ENCODE results near the gene CEP128.

The CEP128 gene

DNA sequence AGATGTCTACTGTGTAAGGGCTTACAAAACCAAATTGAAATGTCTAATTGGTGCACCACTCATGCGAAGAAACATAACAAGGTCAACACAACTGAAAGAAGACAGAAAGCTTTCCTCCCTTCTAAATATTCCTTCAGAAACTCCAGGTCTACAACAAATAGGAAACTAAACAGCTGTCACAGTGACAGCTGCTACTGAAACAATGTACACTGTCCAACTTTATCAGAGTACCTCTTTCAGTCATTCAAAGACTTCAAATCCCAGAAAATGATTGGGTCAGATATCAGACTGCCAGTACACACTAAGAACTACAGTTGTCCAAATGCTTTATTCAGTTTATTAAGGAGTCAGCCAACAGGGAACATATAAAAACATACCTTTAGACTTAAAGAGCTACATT lies 35.2 kb downstream of the CEP128 start:
- DNase-seq (ENCODE audit: low read depth in 2 of 3, low spot score in 1 of 3), result no peak

- DNase-seq (ENCODE audit: low read depth in 2 of 3, low spot score in 1 of 3), result no peak
Observed at GRCh38 chr14:80902608-80903007, 38.9 kb downstream of the CEP128 start.

GRCh38 chr14:80901822-80902221 lies 39.7 kb downstream of the CEP128 start:
- DNase-seq (ENCODE audit: low read depth in 2 of 3, low spot score in 1 of 3), result no peak

DNA sequence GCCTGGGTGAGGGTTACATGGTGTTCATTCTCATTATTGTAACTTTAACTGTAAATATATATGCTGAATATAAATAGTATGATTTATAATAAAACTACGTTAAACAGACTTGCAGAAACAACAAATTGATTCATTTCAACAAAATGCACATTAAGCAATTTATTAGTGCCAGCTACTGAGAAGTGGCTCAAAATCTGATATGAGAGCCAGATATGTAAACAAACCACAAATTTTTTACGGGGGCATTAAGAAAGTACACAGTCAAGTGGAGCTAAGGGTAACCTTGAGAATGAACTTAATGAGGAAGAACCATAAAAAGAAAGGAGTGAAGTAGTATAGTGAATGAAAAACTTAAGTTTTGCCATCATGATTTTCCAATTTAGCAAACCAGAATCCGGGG lies 40.3 kb downstream of the CEP128 start:
- no peak for DNase-seq (ENCODE audit: low read depth in 2 of 3, low spot score in 1 of 3)

- DNase-seq (ENCODE audit: low read depth in 2 of 3, low spot score in 1 of 3), result no peak
Observed at GRCh38 chr14:80872645-80873044, 68.9 kb downstream of the CEP128 start.

DNA sequence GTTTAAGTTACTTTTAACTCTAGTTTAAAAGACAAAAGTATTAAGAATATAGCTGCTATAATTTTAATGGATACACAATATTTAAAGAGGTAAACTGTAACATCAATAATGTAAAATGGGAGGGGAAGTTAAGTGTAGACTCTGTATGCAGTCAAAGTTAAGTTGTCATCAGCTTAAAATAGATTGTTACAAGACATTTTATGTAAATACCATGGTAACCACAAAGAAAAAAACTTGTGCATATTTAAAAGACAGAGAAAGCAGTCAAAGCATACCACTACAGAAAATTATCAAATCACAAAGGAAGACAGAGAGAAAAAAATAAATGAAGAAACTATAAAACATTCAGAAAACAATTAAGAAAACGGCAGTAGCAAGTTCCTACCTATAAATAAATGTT lies 73.3 kb downstream of the CEP128 start:
- no peak for DNase-seq (ENCODE audit: low read depth in 2 of 3, low spot score in 1 of 3)

GRCh38 chr14:80867798-80868197 lies 73.7 kb downstream of the CEP128 start:
- DNase-seq (ENCODE audit: low read depth in 2 of 3, low spot score in 1 of 3), result no peak

DNA sequence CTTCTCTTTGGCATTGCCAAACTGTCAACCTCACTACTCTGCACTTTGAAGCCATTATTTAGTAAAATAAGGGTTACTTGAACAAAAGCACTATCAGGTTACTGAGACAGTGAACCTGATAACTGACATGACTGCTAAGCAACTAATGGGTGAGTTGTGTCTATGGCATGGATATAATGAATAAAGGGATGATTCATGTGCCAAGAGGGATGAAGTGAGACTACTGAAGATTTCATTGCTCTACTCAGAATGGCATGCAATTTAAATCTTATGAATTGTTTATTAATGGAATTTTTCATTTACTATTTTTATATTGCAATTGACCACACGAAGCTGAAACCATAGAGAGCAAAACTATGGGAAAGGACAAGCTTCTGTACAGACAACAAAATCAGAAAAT lies 74.4 kb downstream of the CEP128 start:
- DNase-seq (ENCODE audit: low read depth in 2 of 3, low spot score in 1 of 3), result no peak

DNA sequence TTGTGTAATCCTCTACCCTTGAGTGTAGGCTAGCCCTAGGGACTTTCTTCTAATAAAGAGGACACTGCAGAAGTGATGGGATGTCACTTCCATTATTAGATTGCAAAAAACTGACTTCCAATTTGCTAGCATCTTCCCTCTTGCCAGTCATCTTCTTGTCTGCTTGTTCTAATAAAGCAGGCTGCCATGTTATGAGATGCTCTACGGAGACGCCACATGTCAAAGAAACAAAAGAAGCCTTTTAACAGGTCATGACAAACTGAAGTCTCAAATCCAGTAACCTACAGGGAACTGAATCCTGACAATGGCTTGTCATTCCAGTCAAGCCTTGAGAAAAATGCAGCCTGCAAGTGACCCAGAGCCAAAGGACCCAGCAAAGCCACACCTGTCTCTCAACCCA lies 76.0 kb downstream of the CEP128 start:
- DNase-seq (ENCODE audit: low read depth in 2 of 3, low spot score in 1 of 3), result no peak

- no peak for DNase-seq (ENCODE audit: low read depth in 2 of 3, low spot score in 1 of 3)
Observed at GRCh38 chr14:80862983-80863382, 78.6 kb downstream of the CEP128 start.

- no peak for DNase-seq (ENCODE audit: low read depth in 2 of 3, low spot score in 1 of 3)
Observed at GRCh38 chr14:80862541-80862940, 79.0 kb downstream of the CEP128 start.

DNA sequence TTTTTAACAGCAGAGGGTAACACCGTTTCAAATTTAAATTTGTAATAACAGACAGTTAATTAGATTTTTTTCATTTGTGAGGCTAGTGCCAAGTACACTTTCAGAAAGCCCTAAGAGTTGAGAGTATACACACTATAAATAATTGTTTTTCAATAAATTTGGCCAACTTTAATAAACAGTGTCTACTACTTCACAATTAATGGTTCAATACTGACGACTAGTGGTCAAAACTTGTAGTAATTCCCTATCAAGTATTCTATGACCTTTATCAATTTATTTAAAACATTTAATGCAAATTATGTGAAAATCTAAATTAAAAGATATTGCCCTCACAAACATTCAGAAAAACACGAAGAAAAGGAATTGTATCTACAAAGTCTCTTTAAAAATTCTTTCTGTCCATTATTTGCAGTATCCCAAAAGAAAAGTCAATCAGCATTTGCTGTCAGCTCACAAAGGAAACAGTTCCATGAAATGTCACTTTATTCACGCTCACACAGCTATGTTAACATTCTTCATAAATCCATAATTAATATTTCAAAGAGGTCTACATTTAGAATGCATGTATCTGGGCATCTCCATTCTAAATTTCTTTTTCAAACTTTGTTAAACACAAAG lies 91.2 kb downstream of the CEP128 start:
- no peak for DNase-seq (ENCODE audit: low read depth in 2 of 3, low spot score in 1 of 3)

DNA sequence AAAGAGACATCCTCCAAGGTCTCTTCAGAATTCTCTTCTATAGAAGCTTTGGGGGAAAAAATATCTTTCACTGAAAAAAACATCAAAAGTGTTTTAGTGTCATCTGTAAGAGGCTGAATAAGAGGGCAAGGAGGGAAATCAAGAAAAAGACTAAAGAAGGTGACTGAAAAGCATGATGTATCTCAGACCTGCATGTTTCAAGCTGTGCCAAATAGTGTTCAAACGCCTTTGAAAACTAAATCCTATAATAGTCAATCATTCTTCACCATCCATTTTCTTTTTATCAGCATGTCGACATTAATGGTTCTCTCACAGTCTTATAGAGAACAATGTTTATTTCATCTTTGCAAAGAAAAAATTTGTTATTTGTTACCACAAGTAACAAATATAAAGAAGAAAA lies 94.5 kb downstream of the CEP128 start:
- no peak for DNase-seq (ENCODE audit: low read depth in 2 of 3, low spot score in 1 of 3)

- DNase-seq (ENCODE audit: low read depth in 2 of 3, low spot score in 1 of 3), result no peak
Observed at GRCh38 chr14:80845856-80846255, 95.7 kb downstream of the CEP128 start.

- no peak for DNase-seq (ENCODE audit: low read depth in 2 of 3, low spot score in 1 of 3)
Observed at GRCh38 chr14:80844872-80845271, 96.7 kb downstream of the CEP128 start.

- no peak for DNase-seq (ENCODE audit: low read depth in 2 of 3, low spot score in 1 of 3)
Observed at GRCh38 chr14:80839743-80840142, 101.8 kb downstream of the CEP128 start.

DNA sequence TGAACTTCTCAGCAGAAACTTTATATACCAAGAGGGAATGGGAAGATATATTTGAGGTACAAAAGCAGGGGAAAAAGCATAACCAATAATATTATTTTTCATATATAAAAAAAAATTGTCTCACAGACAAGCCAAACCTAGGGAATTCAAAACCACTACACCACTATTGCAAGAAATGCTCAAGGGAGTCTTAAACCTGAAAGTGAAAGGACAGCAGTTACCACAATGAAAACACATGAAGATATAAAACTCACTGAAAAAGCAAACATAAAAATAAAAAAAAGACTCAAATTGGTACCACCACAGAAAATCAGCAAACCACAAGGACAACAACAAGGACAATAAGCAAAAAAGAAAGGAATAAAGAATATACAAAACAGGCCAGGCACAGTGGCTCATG lies 131.9 kb downstream of the CEP128 start:
- DNase-seq (ENCODE audit: low read depth in 2 of 3, low spot score in 1 of 3), result no peak

DNA sequence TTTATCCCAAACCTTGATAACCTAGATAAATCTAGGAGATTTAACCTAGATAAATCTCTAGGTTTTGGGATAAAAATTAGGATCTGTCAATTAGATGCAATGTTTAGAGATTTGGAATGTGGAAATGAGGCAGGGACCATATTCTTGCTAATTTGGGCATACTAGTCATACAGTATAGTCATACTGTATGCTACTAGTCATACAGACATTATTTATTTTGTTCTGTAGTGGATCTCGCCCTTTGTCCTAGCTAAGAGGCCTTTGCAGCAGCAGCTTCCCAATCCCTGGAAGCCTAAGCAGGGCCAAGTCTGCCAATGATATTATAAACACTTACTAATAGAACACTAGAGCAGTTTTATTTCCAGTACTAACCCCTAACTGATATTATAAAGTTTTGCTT lies 136.4 kb downstream of the CEP128 start:
- no peak for DNase-seq (ENCODE audit: low read depth in 2 of 3, low spot score in 1 of 3)

DNA sequence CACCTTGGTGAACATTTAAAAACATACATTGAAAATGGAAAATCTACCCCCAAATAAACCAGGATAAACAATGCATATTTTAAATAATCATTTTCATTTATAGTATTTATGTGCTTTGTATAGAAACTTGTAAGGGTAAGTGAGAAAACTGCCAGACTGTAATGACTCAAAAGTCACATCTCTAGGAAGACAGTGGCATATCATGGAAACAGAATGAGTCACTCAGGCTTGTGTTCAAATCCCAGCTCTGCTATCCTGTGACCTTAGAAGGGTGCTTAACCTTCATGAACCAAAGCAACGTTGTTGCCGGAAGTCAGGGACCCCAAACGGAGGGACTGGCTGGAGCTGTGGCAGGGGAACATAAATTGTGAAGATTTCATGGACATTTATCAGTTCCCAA lies 142.7 kb downstream of the CEP128 start:
- no peak for DNase-seq (ENCODE audit: low read depth in 2 of 3, low spot score in 1 of 3)

GRCh38 chr14:80798211-80798610 lies 143.3 kb downstream of the CEP128 start:
- DNase-seq (ENCODE audit: low read depth in 2 of 3, low spot score in 1 of 3), result no peak

- DNase-seq (ENCODE audit: low read depth in 2 of 3, low spot score in 1 of 3), result no peak
Observed at GRCh38 chr14:80792771-80793170, 148.8 kb downstream of the CEP128 start.

DNA sequence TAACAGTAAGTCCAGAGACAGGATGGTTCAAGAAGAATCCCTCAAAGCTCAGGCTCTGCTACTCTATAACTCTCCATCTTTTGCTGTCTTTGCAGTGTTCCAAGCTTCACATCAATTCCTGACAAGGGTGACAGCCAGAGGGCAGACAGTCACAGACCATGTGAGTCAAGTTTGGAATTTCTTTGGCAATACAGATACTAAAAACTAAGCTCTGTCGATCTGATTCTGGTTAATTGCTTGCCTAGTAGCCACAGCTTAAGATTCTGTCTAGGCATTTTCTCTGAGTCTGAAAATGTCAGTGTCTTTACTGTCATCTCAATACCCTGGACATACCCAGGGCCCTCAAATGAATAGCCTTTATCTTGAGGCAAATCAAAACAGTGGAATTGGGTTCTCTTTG lies 153.7 kb downstream of the CEP128 start:
- DNase-seq (ENCODE audit: low read depth in 2 of 3, low spot score in 1 of 3), result no peak

DNA sequence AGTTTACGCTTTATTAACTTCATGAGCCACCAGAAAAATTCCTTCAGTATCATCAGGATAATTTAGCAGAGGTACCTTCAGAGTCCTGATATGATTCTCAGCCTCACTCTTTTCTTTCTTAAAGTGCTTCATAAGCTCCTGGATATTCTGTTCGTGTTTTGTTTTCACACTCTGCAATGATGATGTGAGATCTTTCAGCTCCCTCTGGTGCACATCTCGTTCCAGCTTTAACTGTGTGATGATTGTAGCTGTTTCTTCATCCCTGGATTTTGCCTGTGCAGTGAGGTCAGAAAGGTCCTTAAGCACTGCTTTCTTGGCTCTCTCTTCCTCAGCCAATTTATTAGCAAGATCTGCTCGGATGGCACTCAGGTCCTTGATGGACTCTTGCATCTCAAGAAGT lies 156.7 kb downstream of the CEP128 start:
- DNase-seq (ENCODE audit: low read depth in 2 of 3, low spot score in 1 of 3), result no peak

DNA sequence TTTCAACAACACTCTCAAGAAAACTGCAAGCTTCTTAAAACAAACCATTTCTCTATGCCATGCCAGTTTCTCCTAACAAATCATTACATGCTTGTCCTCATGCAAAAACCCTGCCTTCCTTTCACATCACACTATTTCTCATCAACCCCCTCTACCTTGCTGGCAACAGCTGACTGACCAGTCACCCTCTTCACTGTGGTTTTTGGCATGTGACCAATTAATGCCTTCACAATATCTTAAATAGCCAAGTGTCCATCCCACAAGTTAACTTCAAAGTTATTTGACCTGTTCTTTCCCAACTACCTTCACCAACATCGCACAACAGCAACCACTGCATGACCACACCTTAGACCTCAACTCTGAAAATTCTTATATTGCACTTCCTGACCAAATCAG lies 159.6 kb downstream of the CEP128 start:
- no peak for DNase-seq (ENCODE audit: low read depth in 2 of 3, low spot score in 1 of 3)
